GF-D8 (cell line): ENCODE measurements around the gene SGTA.
"Not testable (repeated sequence)": the region's sequence is repeated elsewhere in the genome, so short reads cannot be mapped to it uniquely, and the experiment has no call there.

Experiments used
- DNase-seq: peaks from one replicate; lab custom pipeline; 2025; lab: John Stamatoyannopoulos, UW

The SGTA gene

DNA sequence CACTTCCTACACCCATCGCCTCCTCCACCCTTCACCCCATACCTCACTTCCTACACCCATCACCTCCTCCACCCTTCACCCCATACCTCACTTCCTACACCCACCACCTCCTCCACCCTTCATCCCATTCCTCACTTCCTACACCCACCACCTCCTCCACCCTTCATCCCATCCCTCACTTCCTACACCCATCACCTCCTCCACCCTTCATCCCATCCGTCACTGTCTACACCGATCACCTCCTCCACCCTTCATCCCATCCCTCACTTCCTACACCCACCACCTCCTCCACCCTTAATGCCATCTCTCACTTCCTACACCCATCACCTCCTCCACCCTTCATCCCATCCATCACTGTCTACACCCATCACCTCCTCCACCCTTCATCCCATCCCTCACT is 69.9 kb downstream of the SGTA start:
- not testable (repeated sequence) for DNase-seq

DNA sequence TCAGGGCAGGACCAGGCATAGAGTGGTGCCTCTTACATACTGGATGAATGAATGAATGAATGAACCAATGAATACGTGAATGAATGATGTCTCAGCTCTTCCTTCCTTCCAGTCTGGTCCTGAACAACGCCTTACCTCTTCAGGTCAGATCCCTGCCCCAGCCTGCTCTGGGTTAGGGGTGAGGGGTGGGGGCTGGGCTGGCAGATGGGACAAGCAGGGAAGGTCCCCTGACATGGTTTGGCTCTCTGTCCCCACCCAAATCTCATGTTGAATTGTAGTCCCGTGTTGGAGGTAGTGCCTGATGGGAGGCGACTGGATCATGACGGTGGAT is 71.2 kb downstream of the SGTA start:
- no peak for DNase-seq

DNA sequence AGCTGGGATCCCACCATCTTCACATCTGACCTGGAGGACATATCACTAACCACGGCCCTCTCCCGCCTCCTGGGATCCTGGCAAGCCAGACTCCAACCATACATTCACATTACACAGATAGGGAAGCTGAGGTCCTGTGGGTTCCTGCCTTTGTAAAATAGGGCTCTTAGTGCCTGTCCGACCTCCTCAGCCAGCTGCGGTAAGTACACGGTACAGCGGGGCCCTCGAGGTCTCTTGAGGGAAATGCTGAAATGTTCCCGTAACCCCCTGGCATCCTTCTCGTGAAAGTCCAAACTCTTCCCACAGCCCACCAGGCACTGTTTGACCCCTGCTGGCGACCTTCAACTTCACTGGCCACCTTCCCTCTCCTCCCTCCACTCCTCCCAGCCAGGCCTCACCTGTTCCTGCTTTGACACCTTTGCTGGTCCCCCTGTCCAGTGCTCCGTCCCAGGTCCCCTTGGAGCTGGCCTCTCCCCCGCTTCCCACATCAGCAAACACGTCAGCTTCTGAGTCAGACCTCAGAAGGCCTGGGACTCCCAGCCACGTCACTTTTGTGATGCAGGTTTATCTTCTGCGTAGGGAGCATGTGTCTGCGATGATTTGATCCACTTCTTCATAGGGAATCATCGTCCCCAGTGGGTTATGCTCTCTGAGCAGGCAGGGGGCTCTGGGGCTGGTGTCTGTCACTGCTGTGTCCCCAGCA is 71.8 kb downstream of the SGTA start:
- no peak for DNase-seq

DNA sequence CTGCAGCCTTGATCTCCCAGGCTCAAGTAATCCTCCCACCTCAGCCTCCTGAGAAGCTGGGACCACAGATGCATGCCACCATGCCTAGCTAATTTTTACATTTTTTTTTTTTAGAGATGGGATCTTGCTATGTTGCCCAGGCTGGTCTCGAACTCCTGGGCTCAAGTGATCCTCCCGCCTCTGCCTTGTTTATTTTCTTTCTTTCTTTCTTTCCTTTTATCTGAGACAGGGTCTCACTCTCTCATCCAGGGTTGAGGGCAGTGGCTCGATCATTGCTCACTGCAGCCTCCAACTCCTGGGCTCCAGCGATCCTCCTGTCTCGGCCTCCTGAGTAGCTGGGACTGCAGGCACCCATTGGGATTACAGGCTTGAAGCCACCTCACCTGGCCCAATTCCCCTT is 76.8 kb downstream of the SGTA start:
- no peak for DNase-seq
